ENCODE measurements around the gene CLDN11.

DNA sequence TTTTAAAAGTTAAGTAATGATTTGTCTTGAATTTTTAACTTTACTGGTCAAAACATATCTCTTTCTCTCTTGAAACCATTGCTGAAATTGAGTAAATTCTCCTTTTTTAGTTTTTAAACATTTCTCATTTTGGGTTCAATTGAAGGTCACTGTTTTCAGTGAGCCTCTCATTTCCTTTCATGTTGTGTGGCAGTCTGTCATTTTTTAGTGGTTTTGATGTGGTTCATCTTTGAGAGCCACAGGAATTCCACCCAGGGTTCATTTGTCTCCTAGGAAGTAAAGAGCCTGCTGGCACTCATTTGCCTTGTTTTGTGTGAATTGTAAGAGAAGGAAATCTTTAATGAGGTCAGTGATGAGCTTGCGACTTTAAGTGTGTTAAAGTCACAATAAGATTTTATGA lies 10.4 kb downstream of the CLDN11 start:
- no peak for TF ChIP-seq FOXK2 (IDR thresholded peaks at IDR 0.05)
- TF ChIP-seq CTBP1 (IDR thresholded peaks at IDR 0.05; ENCODE audit: borderline replicate concordance) = no peak
- TF ChIP-seq, protein P1, sequence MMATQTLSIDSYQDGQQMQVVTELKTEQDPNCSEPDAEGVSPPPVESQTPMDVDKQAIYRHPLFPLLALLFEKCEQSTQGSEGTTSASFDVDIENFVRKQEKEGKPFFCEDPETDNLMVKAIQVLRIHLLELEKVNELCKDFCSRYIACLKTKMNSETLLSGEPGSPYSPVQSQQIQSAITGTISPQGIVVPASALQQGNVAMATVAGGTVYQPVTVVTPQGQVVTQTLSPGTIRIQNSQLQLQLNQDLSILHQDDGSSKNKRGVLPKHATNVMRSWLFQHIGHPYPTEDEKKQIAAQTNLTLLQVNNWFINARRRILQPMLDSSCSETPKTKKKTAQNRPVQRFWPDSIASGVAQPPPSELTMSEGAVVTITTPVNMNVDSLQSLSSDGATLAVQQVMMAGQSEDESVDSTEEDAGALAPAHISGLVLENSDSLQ (IDR thresholded peaks at IDR 0.05) = no peak
- TF ChIP-seq FOXM1 (IDR thresholded peaks at IDR 0.05; ENCODE audit: borderline replicate concordance) = no peak
- no peak for TF ChIP-seq SP1 (IDR thresholded peaks at IDR 0.05)
- TF ChIP-seq FOXA1 (IDR thresholded peaks at IDR 0.05) = no peak
- TF ChIP-seq BHLHE40 (IDR thresholded peaks at IDR 0.05; ENCODE audit: borderline replicate concordance) = no peak
- no peak for TF ChIP-seq LEF1 (IDR thresholded peaks at IDR 0.05; ENCODE audit: borderline replicate concordance)
